ENCODE measurements around the gene PAXIP1.

PAXIP1 gene

GRCh38 chr7:154896076-154896475, 106.8 kb downstream of the PAXIP1 start:
- in situ Hi-C loops (cut with HindIII; ENCODE audit: low sequenced_read_pairs) = no loop called here
